Measurements from ENCODE around the gene SYNJ2. TPM values are rescaled to one million over a fixed set of nuclear protein-coding genes. Genes with fewer than 3 reads are reported as not detected.

The SYNJ2 gene
- total RNA-seq, 4 donors from 2014 or later, result 2.6 to 7.5 (median 5.5) TPM

DNA sequence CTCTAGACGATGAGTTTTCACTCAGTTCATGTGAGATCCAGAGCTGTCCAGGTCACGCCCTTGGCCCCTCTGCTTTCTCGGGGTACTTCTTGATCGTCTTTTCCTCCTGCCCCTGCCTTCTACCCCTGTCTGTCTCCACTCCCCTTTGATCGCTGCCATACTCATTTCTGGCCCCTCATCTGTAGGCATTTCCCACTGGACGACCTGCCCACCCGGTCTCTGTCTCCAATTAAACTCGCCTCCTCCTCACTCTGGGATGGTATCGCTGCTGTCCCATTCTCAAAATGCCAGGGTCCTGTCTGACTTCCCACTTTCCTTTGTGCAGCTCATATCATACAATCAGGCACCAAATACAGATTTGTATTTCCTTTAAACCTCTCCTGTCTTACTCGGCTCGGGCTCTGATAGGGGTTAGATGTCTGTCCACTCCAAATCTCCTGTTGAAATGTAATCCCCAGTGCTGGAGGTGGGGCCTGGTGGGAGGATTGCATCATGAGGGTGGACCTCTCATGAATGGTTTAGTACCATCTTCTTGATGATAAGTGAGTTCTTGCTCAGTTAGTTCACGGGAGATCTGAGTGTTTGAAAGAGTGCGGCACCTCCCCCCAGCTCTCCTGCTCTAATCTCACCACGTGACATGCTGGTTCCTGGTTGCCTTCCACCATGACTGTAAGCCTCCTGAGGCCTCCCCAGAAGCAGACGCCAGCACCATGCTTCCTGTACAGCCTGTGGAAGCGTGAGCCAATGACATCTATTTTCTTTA, 3.5 kb upstream of the SYNJ2 start:
- H3K4me3 ChIP-seq (ENCODE audit: low read depth, poor library complexity, severe bottlenecking), result no peak overlapping the region
- peak in 1 of 2 donors; percentile 83 for DNase-seq (ENCODE audit: low spot score in 2 of 2)
- TF ChIP-seq POLR2A (IDR thresholded peaks at IDR 0.05), result no peak
- TF ChIP-seq, protein P1, sequence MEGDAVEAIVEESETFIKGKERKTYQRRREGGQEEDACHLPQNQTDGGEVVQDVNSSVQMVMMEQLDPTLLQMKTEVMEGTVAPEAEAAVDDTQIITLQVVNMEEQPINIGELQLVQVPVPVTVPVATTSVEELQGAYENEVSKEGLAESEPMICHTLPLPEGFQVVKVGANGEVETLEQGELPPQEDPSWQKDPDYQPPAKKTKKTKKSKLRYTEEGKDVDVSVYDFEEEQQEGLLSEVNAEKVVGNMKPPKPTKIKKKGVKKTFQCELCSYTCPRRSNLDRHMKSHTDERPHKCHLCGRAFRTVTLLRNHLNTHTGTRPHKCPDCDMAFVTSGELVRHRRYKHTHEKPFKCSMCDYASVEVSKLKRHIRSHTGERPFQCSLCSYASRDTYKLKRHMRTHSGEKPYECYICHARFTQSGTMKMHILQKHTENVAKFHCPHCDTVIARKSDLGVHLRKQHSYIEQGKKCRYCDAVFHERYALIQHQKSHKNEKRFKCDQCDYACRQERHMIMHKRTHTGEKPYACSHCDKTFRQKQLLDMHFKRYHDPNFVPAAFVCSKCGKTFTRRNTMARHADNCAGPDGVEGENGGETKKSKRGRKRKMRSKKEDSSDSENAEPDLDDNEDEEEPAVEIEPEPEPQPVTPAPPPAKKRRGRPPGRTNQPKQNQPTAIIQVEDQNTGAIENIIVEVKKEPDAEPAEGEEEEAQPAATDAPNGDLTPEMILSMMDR (IDR thresholded peaks at IDR 0.05), result no peak
- 80 to 88% methylated on average over 16 of the region's 16 CpGs for WGBS, 2 donors
- intact Hi-C loops (cut with DNase I; ENCODE audit: low total_unique reads), result no loop called here

DNA sequence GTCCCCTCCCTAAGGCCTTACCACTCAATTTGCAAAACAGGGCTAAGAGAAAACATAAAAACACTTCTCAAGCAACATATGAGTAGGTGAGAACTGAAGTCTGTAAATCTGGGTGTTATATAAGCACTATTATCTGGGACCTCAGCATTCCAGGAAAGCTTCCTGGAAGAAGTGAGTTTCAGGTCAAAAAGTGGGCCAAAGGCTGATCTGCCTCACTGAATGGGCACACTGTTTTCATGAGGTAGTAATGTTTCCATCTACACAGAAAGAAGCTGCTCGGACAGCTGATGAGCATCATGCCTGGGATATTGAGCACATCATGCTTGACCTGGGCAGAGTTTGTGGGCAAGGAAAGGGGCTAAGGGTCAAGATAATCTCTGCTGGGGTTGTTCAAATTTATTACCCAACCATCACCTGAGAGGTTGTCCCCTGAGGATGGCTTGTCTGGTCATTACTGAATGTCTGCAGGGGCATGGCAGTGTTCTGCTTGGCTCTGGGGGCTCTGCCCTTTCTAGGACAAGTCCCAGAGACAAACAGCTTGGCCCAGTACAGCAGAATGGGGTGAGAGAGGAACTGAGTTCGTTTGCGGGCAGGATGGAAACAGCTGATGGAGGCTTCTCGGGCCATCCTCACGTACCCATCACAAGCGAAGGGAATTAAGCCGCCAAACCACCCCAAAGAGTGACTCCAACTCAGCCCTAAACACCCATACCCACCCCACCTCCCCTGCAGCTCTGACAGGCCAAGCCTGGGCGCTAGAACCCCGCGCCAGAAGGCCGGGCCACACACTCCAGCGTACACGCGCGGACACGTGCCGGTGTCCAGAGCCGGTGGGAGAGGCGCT, 1.2 kb upstream of the SYNJ2 start:
- TF ChIP-seq, protein P1 (IDR thresholded peaks at IDR 0.05), result no peak
- no peak for TF ChIP-seq POLR2A (IDR thresholded peaks at IDR 0.05)
- intact Hi-C loops (cut with DNase I; ENCODE audit: low total_unique reads), result loop anchor here (5.0 kb wide), 1 partner anchor 82 kb away; no protein-coding TSS in a partner anchor
- peak in 1 of 2 donors; percentile 84 for DNase-seq (ENCODE audit: low spot score in 2 of 2)
- whole genome bisulfite sequencing, 2 donors, result 75 to 83% methylated on average over 16 to 19 of the region's 19 CpGs
- no peak overlapping the region for H3K4me3 ChIP-seq (ENCODE audit: low read depth, poor library complexity, severe bottlenecking)

DNA sequence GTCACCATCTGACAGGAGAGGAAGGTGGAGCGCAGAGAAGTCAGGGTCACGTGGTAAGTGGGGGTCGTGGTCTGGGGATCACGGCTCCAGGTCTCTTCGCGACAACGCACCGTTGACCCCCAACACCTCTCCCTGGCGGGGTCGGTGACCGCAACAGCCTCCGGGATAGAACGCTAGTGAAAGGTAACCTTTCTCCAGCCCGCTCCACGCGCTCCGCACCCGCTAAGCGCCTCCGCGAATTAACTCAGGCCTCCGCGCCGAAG, 600 bp upstream of the SYNJ2 start:
- no peak for DNase-seq (ENCODE audit: low spot score in 2 of 2)
- intact Hi-C loops (cut with DNase I; ENCODE audit: low total_unique reads), result loop anchor here (5.0 kb wide), 1 partner anchor 81 kb away; no protein-coding TSS in a partner anchor
- peak overlapping the region; percentile 69 for H3K4me3 ChIP-seq (ENCODE audit: low read depth, poor library complexity, severe bottlenecking)
- no peak for TF ChIP-seq POLR2A (IDR thresholded peaks at IDR 0.05)
- TF ChIP-seq, protein P1 (IDR thresholded peaks at IDR 0.05), result no peak
- 54 to 55% methylated on average over 8 to 23 of the region's 24 CpGs for WGBS, 2 donors

DNA sequence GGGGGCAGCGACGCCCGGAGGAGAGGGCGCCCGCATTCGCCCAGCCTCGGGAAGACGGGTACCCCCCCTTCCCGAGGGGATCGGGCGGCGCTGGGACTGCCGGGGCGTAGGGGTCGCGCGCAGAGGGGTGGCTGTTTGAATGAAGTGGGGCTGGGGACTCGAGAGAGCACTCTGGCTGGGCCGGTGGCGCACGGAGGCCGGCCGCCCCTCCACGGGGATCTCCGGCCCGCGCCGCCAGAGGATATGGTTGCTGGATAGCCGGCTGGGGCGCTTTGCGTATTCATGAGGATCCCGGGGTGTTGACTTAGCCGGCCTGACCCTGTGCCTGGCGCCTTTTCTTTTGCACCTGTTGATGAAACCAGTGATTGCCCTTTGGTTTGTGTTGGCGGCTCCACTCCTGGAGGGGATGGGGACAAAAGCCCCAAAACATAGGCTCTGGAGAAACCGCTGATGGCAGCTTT, 469 bp downstream of the SYNJ2 start:
- H3K4me3 ChIP-seq (ENCODE audit: low read depth, poor library complexity, severe bottlenecking), result peak overlapping the region; percentile 69
- 2 to 6% methylated on average over 8 to 32 of the region's 36 CpGs for WGBS, 2 donors
- peak in 1 of 2 donors; percentile 89 for DNase-seq (ENCODE audit: low spot score in 2 of 2)
- intact Hi-C loops (cut with DNase I; ENCODE audit: low total_unique reads), result loop anchor here (5.0 kb wide), 1 partner anchor 80 kb away; no protein-coding TSS in a partner anchor
- TF ChIP-seq, protein P1 (IDR thresholded peaks at IDR 0.05), result no peak
- TF ChIP-seq POLR2A (IDR thresholded peaks at IDR 0.05), result no peak

DNA sequence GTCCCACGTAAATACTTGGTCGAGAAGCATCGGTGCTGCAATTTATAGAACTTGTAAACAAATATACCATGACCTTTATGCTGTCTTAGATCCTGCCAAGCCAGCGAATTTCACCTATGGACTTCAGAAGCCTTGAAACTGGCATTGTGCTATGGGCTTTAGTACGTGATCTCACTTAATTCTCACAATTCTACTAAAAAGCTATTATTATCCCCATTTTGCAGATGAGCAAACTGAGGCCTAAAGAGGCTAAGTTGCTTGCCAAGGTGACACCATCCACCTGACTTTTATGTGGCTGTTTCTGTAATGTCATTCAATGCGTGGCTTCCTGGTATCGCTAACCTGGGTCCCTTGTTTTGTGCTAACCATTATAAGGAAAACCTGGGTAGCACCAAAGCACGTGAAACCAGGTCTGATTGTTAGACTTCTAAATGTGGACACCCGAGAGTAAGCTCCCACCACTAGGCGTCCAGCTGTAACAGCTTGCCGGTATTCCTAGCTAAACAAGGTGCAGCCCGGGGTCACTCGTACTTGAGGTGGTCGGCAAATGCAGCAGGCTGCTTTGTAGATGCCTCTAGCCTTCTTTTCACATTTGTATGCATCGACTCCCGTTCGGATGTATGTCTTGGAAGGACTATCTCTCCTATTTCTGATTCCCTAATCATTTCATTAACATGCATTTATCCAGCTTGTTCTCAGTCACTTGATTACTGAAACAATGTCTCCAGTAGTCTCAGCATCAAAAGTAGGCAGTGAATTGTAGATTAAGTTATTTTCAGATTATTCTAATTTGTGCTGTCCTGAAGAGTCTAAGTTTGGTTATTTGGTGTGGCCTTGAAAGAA, 1.1 kb downstream of the SYNJ2 start:
- 52 to 59% methylated on average over 17 of the region's 17 CpGs for WGBS, 2 donors
- TF ChIP-seq POLR2A (IDR thresholded peaks at IDR 0.05), result no peak
- TF ChIP-seq, protein P1 (IDR thresholded peaks at IDR 0.05), result no peak
- peak overlapping the region; percentile 69 for H3K4me3 ChIP-seq (ENCODE audit: low read depth, poor library complexity, severe bottlenecking)
- DNase-seq (ENCODE audit: low spot score in 2 of 2), result no peak
- intact Hi-C loops (cut with DNase I; ENCODE audit: low total_unique reads), result loop anchor here (5.0 kb wide), 1 partner anchor 80 kb away; no protein-coding TSS in a partner anchor
